NCI-H748 treated with DMSO at 0.1 percent for 48 hours (cell line): ENCODE results near the gene ARHGAP26.
"Not testable (repeated sequence)": the region's sequence is repeated elsewhere in the genome, so short reads cannot be mapped to it uniquely, and the experiment has no call there.

Experiments used
- DNase-seq: peaks from one replicate; lab custom pipeline; 2025; lab: John Stamatoyannopoulos, UW

The ARHGAP26 gene

DNA sequence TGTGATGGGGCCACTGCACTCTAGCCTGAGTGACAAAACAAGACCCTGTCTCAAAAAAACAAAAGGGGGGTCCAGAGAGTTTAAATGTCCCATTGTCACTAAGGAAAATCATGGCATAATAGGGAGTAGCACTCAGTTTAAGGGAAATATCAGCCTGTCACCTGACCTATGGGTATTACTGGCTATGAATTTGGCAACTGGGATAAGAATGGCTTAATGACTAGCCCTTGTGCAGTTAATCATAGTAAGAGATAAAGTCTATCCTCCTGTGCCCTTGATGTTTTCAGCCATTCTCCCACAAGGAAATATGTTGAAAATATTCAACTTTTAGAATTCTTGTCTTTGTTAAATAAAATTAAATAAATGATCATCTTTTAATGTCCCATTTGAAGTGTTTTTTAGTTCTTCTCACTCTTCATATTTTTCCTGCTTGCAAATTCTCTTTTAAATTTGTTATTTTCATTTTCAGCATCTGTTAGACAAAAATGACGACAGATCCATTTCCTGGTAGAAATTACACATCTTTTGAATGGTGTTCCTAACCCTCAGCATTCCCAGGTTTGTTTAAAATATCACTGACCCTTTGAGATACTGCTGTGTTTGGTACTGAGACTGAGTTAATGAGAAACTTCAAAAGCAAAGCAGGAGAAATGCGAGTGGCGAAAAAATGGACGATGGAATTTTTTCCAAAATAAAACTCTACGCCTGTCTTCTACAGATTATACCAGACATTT lies 191.4 kb downstream of the ARHGAP26 start:
- no peak for DNase-seq

DNA sequence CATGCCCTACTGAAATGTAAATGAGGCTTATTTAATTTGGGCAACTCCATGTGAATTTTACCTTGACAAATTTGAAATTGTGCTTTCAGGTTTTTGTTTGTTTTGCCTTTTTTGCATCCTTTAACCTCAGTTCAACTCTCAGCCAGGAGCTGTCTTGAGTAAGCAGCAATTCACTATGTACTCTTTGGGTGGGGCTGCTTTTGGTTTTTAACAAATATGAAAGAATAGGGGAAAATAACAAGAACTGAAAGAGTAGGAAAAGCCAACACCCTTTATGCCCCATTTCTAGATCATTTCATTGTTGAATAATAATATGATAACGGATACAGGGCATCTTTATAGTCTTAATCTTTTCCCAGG lies 192.0 kb downstream of the ARHGAP26 start:
- DNase-seq, result no peak

DNA sequence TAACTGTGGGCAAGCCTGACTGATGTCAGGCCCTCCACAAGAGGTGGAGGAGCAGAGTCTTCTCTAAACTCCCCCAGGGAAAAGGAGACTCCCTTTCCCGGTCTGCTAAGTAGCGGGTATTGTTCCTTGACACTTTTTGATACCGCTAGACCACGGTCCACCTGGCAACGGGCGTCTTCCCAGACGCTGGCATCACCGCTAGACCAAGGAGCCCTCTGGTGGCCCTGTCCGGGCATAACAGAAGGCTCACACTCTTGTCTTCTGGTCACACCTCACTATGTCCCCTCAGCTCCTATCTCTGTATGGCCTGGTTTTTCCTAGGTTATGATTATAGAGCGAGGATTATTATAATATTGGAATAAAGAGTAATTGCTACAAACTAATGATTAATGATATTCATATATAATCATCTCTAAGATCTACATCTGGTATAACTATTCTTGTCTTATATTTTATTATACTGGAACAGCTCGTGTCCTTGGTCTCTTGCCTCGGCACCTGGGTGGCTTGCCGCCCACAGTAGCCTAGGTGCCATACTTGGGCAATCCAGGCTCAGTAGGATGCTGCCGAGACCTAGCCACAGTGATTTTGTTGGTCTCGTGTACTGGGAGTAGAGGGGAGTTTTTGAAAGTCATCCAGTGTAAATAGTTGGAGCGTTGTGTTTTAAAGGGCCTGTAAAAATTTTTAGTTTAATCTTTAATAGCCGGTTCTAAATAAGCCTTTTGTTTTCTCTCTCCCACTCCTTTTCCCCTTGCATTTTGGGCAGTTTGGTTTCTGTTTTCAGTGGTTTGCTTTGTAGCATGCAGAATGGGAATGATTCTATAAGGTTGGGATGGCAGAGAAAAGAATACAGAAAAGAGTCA lies 195.3 kb downstream of the ARHGAP26 start:
- DNase-seq, result not testable (repeated sequence)

DNA sequence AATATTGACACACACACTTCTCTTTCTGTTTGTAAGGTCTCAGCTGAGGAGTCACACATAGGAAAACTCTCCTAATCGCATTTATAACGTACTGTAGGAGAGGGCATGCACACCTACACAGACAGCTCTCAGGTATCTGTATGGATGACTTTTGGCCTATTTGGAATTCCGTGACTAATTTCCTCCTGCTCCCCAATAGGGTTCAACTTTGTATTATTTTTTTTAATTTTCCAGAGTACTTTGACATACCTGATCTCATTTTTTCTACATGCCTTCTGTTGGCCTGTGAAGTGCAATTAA lies 195.9 kb downstream of the ARHGAP26 start:
- DNase-seq, result no peak

DNA sequence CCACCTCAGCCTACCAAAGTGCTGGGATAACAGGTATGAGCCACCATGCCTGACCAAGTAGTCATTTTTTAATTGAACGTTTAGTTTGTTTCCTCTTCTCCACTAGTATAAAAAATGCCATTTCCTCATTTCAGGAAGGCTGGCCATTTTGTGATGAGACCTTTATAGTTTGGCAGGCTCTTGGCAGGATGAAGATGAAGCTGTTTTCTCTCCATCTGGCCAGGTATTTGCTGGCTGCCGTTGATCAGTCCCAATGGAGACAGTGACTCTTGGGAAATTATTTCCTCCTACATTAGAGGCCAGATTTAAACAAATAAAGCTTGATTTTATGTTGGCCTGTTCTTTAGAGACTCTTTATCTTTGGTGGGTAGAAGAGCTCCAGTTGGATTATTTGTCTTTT lies 199.0 kb downstream of the ARHGAP26 start:
- no peak for DNase-seq

DNA sequence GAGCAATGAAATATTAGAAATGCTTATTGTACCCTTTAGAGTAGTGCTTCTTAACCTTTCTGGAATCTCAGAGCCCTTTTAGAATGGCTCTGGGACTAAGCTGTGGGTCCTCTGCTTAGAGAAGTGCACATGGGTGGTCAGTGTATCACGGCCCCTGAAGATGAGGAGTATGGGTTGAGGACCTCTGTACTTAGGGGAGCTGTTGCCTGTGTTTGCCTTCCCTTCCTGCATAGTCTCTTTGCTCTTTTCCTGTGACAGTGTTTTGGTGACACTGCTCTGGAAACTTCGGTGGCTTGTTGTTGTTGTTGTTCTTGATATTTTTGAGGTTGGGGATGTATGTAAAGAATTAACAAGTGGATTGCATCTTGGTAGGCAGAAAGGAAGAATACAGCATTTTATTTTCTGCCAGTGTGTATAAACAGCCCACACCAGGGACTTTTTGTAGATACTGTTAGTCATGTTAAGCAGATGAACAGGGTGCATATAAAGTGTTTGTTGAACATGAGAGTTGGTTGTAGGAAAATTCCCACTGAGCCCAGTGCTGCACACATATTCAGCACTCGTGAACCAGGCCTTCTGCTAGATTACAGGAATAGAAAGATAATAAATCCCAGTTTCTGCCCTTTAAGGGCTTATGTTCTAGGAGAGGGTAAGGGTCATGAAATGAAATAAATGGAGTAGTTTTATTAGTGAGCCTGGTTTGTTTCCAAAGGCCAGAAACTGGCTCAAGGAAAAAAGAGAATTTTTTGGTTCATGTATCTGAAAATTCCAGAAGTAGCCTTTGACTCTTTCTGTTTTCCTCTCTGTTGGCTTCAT lies 199.7 kb downstream of the ARHGAP26 start:
- no peak for DNase-seq

DNA sequence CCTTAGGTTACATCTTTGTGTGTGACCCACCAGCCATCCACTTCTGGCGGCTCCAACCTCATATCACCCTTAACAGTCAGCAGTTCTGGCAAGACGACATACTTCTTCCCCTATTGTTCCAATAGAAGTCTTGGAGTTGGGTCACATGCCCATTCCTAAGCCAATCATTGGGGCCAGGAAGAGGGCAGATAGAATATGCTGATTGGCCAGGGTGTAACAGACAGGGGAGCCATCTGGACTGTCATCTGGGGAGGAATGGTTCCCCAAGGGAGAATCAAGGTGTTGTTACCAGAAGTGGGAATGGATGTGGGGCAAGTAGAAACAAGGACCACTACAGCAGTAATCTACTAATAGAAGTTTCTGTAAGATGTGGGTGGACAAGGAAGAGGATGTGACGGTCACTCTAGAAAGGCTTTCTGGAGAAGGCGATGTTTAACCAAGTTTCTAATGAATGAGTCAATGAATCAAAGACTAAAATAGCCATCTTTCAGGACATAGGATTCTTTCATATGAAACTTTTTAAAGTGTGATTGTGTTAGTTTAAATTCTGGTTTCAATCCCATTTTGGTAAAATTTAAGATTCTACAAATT lies 200.4 kb downstream of the ARHGAP26 start:
- no peak for DNase-seq

DNA sequence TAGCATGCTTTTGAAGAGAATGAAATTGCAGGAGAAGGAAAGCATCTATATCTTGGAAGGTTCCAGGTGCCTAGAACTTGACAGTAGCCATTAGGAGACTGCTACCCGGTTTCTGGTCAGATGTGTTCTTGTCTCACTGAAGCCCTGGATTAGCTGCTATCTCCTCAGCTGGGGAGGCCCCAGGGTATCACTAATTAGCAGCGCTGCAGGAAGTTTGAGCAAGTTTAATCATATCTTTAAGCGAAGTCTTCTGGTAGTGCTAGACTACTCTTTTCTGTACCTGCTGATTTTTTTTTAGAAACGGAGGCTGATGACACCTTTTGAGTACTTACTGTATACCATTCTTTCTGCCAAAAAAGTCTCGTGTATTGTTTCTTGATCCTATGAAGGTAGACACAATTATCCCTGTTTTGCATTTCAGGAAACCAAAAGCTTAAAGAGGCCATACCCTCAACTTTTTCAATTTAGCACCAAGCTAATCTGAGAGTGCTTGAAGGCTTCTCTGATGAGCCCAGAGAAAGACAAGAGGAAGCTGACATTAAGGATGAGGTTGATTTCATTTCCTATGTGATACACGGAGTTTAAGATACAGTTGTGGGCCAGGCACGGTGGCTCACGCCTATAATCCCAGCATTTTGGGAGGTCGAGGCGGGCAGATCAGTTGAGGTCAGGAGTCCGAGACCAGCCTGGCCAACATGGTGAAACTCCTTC lies 201.3 kb downstream of the ARHGAP26 start:
- DNase-seq, result no peak

DNA sequence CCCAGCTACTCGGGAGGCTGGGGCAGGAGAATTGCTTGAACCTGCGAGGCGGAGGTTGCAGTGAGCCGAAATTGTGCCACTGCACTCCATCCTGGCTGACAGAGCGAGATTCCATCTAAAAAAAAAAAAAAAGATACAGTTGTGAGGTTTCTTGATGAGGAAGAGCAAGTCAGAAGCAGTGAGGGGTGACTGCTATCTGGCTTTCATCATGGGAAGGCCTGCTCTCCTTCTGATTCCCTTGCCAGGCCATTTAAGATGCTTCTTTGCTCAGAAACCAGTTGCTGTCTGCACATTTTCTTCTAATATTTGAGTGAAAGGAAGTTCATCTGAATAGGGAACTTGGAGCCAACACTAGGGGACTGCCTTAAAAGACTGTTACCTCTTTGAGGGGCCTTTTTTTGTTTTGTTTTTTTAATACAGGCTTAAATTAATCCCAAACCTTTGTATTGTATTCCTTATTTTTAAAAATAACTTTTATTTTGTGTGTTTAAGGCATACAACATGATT lies 201.9 kb downstream of the ARHGAP26 start:
- DNase-seq, result no peak

DNA sequence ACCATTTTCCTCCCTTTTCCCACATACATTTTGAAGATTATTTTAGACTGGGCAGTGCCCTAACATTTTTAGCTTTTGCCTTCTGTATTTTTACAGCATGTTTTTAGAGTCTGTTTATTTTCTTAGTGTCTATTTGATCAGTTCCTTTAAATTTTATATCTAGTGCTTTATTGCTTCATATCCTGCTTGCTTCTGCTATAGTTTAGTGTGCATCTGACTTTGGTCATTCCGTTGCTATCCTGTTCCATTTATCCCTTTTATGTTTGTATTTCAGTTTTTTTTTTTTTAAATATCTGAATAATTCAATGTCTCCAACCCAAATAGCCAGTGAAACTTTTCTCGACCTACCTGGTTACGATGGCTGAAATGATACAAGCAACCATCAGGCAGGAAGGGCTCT lies 203.8 kb downstream of the ARHGAP26 start:
- no peak for DNase-seq

DNA sequence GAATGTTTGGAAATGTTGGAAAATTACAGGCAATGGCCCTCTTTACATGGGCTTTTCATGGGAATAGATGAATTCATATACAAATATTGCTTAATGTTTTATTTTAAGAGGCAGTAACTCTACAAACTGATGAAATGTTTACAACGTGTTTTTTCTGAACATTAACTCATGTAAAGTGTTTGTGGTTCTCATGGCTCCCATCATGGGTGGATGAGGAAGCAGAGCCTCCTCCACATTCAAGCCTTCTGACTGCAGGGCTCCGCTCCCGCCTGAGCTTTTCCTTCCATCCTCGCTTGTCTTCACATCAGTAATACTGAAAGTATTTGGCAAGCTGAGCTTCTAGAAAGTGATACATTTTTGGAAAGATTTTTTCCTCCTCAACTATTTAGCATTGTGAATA lies 204.2 kb downstream of the ARHGAP26 start:
- DNase-seq, result no peak

DNA sequence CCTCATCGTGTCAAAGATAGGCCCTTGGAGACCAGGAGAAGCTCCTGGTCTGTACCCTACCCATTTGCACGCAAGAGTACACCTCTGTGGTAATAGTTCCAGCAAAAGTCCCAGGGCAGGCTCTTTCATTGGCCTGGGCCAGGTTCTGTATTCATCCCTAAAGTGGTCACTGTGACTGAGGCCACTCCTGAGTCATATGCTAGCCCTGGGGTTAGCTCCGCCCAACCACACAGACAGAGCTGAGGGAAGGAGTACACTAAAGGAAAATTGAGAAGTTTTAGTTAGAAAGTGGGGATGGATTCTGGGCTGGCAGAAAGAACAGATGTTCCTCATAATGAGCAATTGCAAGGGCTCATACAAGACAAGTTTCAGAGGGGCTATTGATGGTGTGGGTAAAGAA lies 206.7 kb downstream of the ARHGAP26 start:
- DNase-seq, result no peak

DNA sequence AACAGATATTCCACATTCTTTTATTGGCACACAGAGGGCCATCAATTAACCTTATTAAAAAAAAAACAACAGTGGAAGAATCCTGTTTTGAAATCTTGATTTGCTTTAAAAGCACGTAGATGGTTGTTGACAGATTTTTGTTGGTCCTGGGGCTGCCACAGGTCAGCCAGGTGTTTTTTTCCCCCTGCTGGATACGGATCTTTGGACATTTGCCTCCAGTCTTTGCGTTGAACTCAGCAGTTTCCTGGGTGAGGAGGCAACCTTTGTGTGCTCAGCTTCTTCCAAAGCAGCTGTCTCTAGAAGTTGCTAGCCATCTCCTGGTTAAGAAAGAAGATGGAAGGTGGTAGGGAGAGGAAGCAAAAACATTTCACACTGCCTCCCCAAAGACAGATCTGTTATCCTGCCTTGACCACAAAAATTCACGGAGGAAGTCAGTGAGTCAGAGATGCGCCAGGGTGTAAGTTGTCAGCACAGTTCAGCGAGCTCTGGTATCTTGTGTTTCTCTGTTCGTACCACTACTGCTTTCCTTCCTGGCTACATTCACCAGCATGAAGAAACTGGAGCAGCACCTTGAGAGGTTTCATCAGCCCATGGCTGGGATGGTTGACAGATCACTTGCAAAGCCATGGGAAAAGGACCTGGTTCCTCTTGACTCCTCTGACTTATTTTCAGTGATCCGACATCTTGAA lies 207.3 kb downstream of the ARHGAP26 start:
- no peak for DNase-seq

DNA sequence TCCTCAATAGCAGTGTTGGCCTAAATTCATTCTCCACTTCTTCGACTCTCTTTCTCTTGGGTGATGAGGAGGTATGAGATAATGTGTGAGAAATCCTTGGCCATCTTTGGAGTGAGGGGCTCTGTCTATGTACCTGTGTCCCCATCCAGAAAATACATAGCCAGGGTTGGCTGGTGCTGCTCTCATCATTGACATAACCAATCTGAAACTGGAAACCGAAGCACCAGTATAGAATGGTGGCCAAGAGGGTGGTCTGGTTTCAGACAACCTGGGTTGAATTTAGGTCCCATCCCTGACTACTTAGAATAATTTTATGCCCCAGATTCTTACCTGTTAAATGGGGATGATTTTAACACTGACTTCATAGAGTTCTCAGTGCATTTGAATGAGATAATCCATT lies 208.1 kb downstream of the ARHGAP26 start:
- no peak for DNase-seq

DNA sequence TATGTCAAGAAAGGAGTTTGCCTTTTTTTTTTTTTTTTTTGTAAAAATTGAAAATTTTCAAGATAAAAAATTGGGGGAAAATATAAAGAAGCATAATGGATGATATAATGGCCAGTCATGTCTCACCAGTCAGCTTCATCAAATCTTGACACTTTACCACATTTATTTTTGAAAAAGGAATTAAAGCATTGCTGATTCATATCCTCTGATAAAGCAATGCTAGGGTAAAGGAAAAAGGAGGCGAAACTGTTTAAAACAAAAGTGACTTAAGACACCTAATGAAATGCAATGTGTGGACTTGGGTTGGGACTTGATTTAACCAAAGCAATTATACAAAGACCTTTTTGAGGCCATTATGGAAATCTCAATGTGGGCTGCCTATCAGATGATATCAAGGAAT lies 208.5 kb downstream of the ARHGAP26 start:
- DNase-seq, result no peak

DNA sequence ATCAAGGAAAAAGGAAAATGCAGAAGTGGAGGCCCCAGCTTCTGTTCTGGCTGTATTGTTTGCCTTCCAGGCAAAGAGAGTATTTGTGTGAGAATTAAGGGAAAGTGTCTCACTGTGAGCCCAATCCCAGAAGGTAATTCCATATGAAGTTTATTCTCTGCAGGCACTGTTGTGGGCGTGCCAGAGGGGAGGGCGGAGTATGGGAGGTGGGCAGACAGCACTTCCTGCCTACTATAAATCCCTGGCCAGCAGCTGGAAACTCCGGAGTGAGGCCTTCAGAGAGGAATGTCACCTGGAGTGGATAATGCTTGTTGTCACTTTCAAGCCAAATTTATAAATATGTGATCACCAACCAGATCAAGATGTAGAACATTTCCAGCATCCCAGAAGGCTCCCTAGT lies 209.5 kb downstream of the ARHGAP26 start:
- DNase-seq, result no peak

DNA sequence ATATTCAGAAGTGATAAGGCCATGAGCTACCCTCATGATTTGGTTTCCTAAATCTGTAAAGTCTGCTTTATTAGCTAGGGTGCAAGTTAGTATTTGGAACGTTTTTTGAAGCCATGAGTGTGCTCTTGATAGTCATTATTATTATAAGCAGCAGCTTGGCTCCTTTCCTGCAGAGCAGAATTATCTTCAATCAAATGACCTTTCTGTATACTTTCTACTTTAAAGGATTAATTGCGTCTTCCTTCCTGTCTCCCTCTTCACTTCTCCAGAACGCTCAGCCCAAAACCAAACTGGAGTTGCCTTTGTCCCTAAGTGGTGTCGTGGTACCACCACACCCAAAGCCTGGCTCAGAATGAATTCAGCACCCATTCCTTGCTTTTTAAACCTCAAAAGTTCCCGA lies 211.3 kb downstream of the ARHGAP26 start:
- no peak for DNase-seq

DNA sequence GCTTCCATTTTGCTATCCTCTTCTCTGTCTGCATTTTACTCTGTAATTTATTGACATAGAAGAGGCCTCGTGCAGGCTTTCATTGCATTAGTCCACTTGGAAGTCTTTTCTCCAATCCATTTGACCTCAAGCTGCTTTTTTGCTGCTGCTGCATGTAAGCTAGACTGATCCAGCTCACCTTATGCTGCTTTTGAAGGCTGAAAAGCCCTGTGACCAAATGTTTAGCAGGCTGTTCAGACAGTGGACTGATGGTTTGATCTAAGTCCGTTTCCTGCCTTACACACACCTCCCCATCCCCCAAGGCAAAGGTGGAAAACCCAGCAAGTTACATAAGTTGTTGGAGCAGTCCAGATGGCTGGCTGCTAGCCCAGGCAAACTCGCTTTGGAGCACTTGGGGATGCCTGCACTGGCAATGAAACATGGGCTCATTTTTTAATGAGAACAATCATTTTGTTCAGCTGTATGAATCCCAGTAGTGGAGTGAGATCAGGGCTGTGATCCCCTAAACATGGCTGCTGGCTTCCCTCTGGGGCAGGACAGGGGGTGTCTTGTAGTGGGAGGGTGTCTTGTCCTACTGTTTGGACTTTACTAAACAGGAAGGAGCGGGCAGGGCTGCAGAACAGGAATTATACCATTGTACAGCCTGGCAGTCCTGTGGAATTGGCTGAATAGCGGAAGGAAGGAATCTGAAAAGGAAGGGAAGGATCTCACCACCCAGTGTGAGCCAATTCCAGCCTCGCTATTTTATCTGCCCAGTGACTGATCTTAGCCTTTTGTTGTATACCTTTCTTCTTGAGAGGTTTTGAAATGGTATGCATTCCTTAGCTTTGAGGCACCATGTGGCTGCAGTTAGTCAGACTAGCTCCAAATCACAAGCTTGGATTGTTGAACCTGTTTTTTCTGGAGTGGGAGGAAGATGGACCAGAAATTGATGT lies 212.0 kb downstream of the ARHGAP26 start:
- no peak for DNase-seq

DNA sequence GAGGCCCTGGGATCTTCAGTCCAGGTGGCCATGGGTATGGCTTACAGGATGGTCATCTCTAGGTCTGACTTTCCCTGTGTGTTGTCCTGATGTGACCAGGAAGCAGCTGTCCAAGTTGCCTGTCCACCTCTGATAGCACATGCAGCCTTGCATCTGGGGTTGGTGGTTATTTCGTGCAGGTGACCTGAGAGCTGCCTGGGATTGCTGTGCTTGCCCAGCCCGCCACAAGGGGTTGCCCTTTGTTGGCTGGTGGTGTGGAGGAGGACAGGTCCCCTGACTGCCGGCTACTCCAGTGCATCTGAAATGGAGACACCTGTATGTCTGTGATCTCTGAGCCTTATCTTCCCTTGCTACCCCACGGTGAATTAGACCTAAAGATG lies 212.6 kb downstream of the ARHGAP26 start:
- no peak for DNase-seq

DNA sequence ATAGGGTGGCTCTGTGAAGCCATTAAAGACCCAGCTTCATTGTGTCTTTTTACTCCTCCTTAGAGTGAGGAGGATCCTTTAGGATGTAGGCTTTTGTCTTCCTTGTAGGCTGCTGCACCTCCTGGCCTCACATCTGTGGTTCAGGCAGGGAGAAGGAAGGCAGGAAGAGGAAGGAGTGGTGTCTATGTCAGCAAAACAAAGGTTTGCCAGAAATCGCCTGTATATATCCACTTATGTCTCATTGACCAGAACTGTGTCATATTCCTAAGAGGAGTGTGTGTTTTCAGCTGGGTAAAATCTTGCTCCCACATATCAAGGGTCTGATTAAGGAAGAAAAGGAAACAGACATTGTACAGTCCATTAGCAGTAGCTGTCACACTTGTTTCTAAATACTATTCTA lies 213.8 kb downstream of the ARHGAP26 start:
- DNase-seq, result no peak
